ENCODE results near the gene EML4. TPM values are rescaled to one million over a fixed set of nuclear protein-coding genes. Genes with fewer than 3 reads are reported as not detected.

Gene EML4
- total RNA-seq, 1 donor from 2014 or later, result 33.7 TPM

DNA sequence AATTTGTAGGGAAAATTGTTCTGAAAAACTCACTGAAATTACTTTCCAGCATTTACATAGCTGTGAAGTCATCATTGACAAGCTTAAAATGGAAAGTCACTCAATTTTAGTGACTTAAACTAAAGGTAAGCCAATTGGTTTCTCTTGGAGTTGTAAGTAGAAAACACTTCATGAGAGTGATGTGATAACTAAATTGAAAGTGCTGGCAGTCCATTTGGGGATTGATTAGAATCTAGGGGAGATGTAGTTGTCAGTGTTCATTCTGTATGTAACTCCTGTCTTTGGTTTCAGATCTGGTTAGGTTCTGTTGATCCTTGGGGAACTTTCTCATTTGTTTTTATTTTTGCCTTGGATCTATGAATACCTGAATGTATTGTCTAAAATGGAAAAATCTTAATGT is 138.0 kb downstream of the EML4 start:
- no peak for TF ChIP-seq CTCF (conservative IDR thresholded peaks at IDR 0.05; ENCODE audit: low read depth, low read length)
- DNase-seq (ENCODE audit: low read depth), result no peak
- no peak overlapping the region for H3K4me3 ChIP-seq (ENCODE audit: low read depth, low read length)

DNA sequence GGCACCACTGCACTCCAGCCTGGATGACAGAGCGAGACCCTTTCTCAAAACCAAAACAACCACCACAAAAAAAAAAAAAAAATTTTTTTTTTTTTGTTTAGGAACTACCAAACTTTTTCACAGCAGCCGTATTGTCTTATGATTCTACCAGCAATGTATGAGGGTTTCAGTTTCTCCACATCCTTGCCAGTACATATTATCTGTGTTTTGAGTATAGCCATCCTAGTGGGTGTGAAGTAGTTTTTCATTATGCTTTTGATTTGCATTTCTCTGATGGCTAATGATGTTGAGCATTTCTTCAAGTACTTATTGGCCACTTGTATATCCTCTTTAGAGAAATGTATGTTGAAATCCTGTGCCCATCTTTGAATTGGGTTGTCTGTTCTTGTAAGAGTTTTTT is 140.2 kb downstream of the EML4 start:
- TF ChIP-seq CTCF (conservative IDR thresholded peaks at IDR 0.05; ENCODE audit: low read depth, low read length), result no peak
- no peak for DNase-seq (ENCODE audit: low read depth)
- no peak overlapping the region for H3K4me3 ChIP-seq (ENCODE audit: low read depth, low read length)

GRCh38 chr2:42310007-42310515 is 140.9 kb downstream of the EML4 start:
- TF ChIP-seq CTCF (conservative IDR thresholded peaks at IDR 0.05; ENCODE audit: low read depth, low read length), result no peak
- no peak for DNase-seq (ENCODE audit: low read depth)
- no peak overlapping the region for H3K4me3 ChIP-seq (ENCODE audit: low read depth, low read length)

DNA sequence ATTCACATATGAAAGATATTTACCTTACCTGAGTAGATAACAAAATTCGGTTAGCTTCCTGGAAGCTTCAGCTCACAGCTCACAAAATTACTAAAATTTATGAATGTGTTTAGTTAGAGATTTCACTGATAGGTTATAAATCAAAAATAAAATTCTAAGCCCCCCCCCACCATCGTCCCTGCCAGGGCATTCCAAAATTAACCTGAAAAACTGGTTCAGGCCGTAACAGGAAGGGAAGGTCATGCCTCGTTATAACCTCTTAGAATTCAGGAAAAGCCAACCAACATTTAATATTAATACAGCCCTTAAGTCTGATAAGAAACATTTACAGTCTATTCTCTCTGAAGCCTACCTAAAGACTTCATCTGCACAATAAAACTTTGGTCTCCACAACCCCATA is 143.0 kb downstream of the EML4 start:
- DNase-seq (ENCODE audit: low read depth), result no peak
- no peak for TF ChIP-seq CTCF (conservative IDR thresholded peaks at IDR 0.05; ENCODE audit: low read depth, low read length)
- H3K4me3 ChIP-seq (ENCODE audit: low read depth, low read length), result no peak overlapping the region

DNA sequence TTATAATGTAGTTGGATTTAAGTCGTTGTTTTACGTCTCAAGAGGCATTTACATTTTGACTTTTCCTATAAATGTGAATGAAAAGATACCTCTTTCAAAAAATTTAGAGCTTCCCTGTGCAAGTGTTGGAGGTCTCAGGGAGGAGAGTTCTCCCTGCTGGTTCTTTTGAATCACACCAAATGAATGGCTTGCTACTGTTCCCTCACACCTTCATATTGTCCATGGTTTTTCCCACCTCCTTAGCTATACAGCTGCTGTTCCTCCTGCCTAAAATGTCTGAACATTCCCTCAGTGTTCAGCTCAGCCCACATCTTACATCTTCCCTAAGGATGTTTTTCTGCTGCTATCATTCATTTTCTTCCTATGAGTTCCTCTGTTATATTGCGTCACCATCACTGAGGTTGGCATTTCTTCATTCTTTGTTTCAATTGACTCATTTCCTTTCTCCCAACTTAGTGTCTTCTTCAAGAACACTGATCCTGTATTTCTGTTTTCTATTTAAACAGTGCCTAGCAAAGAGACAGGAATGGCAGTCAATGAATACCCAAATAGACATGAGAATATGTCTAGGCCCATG is 145.8 kb downstream of the EML4 start:
- peak; percentile 60 for DNase-seq (ENCODE audit: low read depth)
- TF ChIP-seq CTCF (conservative IDR thresholded peaks at IDR 0.05; ENCODE audit: low read depth, low read length), result no peak

DNA sequence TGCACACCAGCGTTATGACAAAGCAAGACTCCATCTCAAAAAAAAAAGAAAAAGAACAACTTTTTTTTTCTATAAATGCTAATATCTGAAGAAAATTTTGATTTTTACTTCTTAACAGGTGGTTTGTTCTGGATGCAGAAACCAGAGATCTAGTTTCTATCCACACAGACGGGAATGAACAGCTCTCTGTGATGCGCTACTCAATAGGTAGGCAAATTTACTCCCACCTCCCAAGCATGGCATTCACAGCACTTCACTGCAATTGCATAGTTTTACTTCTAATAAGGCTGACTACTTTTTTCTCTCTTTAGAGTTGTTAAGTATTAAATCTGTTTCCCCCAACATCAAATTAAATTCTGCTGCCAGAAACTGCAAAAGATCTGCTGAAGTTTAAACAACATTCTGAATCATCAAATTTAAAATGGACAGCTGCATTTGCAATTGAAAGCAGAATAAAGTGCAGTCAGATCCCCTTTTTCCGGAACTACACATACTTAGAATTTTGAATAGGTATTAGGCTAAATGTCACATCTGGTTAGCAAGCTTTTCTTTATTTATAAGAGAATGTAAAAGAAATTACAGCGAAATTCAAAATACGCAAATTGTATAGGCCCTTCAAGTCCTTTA is 146.8 kb downstream of the EML4 start:
- no peak overlapping the region for H3K4me3 ChIP-seq (ENCODE audit: low read depth, low read length)
- TF ChIP-seq CTCF (conservative IDR thresholded peaks at IDR 0.05; ENCODE audit: low read depth, low read length), result no peak

More for the DNA sequence above, 145.8 kb downstream of the EML4 start:
- H3K4me3 ChIP-seq (ENCODE audit: low read depth, low read length), result no peak overlapping the region

DNA sequence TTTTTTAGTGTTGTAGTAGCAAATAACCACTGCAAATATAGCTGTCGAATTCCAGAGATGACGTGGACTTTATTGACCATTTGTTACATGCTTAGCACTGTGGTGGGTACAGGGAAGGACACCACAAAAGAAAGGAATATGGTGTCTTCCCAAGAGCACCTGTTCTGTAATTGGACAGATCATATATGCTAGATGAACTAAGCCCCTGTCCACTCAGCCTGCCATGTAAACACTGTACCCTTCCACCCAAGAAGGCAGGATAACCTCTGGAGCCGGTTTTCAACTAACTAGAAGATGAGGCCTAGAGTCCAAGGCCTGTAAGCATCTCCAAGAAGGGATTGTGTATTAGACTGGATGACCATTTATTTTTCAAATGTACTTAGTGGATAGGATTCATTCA is 147.8 kb downstream of the EML4 start:
- DNase-seq (ENCODE audit: low read depth), result no peak
- no peak overlapping the region for H3K4me3 ChIP-seq (ENCODE audit: low read depth, low read length)
- TF ChIP-seq CTCF (conservative IDR thresholded peaks at IDR 0.05; ENCODE audit: low read depth, low read length), result no peak

More for the DNA sequence above, 146.8 kb downstream of the EML4 start:
- DNase-seq (ENCODE audit: low read depth), result no peak
